Measurements from ENCODE around the gene ARHGAP15. TPM values are rescaled to one million over a fixed set of nuclear protein-coding genes. Genes with fewer than 3 reads are reported as not detected.

ARHGAP15 gene
- polyA plus RNA-seq, 1 donor: 16.4 TPM

- no peak overlapping the region for H3K4me3 ChIP-seq (ENCODE audit: low read length)
- WGBS (ENCODE audit: insufficient coverage, low lambda C conversion rate): 90% methylated on average over 2 of the region's 2 CpGs
- no peaks in the 10 kb centered on the region for H3K9me3 ChIP-seq (ENCODE audit: control insufficient read depth, low read depth, low read length)
- no peak overlapping the region for H3K27ac ChIP-seq (ENCODE audit: low read length)
- H3K27me3 ChIP-seq (ENCODE audit: control insufficient read depth, insufficient read depth, low read length): no peaks in the 10 kb centered on the region
- no peaks in the 10 kb centered on the region for H3K36me3 ChIP-seq (ENCODE audit: control insufficient read depth, insufficient read depth, low read length)
- no peak for DNase-seq
- H3K4me1 ChIP-seq (ENCODE audit: control insufficient read depth, insufficient read depth, low read length): peaks cover 4% of the 10 kb centered on the region
Measured at GRCh38 chr2:143480086-143480485, 350.9 kb downstream of the ARHGAP15 start.

- no peak for DNase-seq
- H3K27ac ChIP-seq (ENCODE audit: low read length): peak overlapping the region; percentile 5
- H3K27me3 ChIP-seq (ENCODE audit: control insufficient read depth, insufficient read depth, low read length): no peaks in the 10 kb centered on the region
- no peaks in the 10 kb centered on the region for H3K4me1 ChIP-seq (ENCODE audit: control insufficient read depth, insufficient read depth, low read length)
- H3K36me3 ChIP-seq (ENCODE audit: control insufficient read depth, insufficient read depth, low read length): no peaks in the 10 kb centered on the region
- WGBS (ENCODE audit: insufficient coverage, low lambda C conversion rate): no CpG with 5 or more reads among the region's 2 CpGs
- no peak overlapping the region for H3K4me3 ChIP-seq (ENCODE audit: low read length)
- no peaks in the 10 kb centered on the region for H3K9me3 ChIP-seq (ENCODE audit: control insufficient read depth, low read depth, low read length)
Measured at GRCh38 chr2:143480601-143481236, 351.5 kb downstream of the ARHGAP15 start.

GRCh38 chr2:143481237-143481623 is 352.0 kb downstream of the ARHGAP15 start:
- Histone ChIP-seq H3K27me3 (ENCODE audit: control insufficient read depth, insufficient read depth, low read length) (no peaks in the 10 kb centered on the region), H3K9me3 (ENCODE audit: control insufficient read depth, low read depth, low read length) (no peaks in the 10 kb centered on the region), H3K36me3 (ENCODE audit: control insufficient read depth, insufficient read depth, low read length) (no peaks in the 10 kb centered on the region), H3K27ac (ENCODE audit: low read length) (peak overlapping the region; percentile 24), H3K4me1 (ENCODE audit: control insufficient read depth, insufficient read depth, low read length) (no peaks in the 10 kb centered on the region), H3K4me3 (ENCODE audit: low read length) (no peak overlapping the region)
- WGBS (ENCODE audit: insufficient coverage, low lambda C conversion rate): 79% methylated on average over 5 of the region's 6 CpGs
- DNase-seq: no peak

- Histone ChIP-seq H3K27me3 (ENCODE audit: control insufficient read depth, insufficient read depth, low read length) (no peaks in the 10 kb centered on the region), H3K9me3 (ENCODE audit: control insufficient read depth, low read depth, low read length) (no peaks in the 10 kb centered on the region), H3K27ac (ENCODE audit: low read length) (peak overlapping the region; percentile 24), H3K36me3 (ENCODE audit: control insufficient read depth, insufficient read depth, low read length) (no peaks in the 10 kb centered on the region), H3K4me3 (ENCODE audit: low read length) (no peak overlapping the region), H3K4me1 (ENCODE audit: control insufficient read depth, insufficient read depth, low read length) (no peaks in the 10 kb centered on the region)
- DNase-seq: no peak
Measured at GRCh38 chr2:143481733-143482132, 352.5 kb downstream of the ARHGAP15 start.

GRCh38 chr2:143482316-143482715 is 353.1 kb downstream of the ARHGAP15 start:
- H3K9me3 ChIP-seq (ENCODE audit: control insufficient read depth, low read depth, low read length): no peaks in the 10 kb centered on the region

GRCh38 chr2:143482771-143483170 is 353.6 kb downstream of the ARHGAP15 start:
- Histone ChIP-seq H3K36me3 (ENCODE audit: control insufficient read depth, insufficient read depth, low read length) (no peaks in the 10 kb centered on the region), H3K27me3 (ENCODE audit: control insufficient read depth, insufficient read depth, low read length) (no peaks in the 10 kb centered on the region), H3K9me3 (ENCODE audit: control insufficient read depth, low read depth, low read length) (no peaks in the 10 kb centered on the region), H3K27ac (ENCODE audit: low read length) (no peak overlapping the region), H3K4me3 (ENCODE audit: low read length) (no peak overlapping the region), H3K4me1 (ENCODE audit: control insufficient read depth, insufficient read depth, low read length) (no peaks in the 10 kb centered on the region)
- WGBS (ENCODE audit: insufficient coverage, low lambda C conversion rate): 80% methylated on average over 2 of the region's 4 CpGs
- no peak for DNase-seq

More at GRCh38 chr2:143482316-143482715, 353.1 kb downstream of the ARHGAP15 start:
- no peak overlapping the region for H3K4me3 ChIP-seq (ENCODE audit: low read length)
- no peaks in the 10 kb centered on the region for H3K27me3 ChIP-seq (ENCODE audit: control insufficient read depth, insufficient read depth, low read length)
- peak in 1 of 2 donors; percentile 31 for DNase-seq
- 70% methylated on average over 2 of the region's 3 CpGs for WGBS (ENCODE audit: insufficient coverage, low lambda C conversion rate)
- no peaks in the 10 kb centered on the region for H3K36me3 ChIP-seq (ENCODE audit: control insufficient read depth, insufficient read depth, low read length)
- H3K27ac ChIP-seq (ENCODE audit: low read length): no peak overlapping the region
- H3K4me1 ChIP-seq (ENCODE audit: control insufficient read depth, insufficient read depth, low read length): no peaks in the 10 kb centered on the region

- no peak for DNase-seq
- Histone ChIP-seq H3K36me3 (ENCODE audit: control insufficient read depth, insufficient read depth, low read length) (no peaks in the 10 kb centered on the region), H3K27ac (ENCODE audit: low read length) (no peak overlapping the region), H3K9me3 (ENCODE audit: control insufficient read depth, low read depth, low read length) (no peaks in the 10 kb centered on the region), H3K27me3 (ENCODE audit: control insufficient read depth, insufficient read depth, low read length) (no peaks in the 10 kb centered on the region), H3K4me3 (ENCODE audit: low read length) (no peak overlapping the region), H3K4me1 (ENCODE audit: control insufficient read depth, insufficient read depth, low read length) (no peaks in the 10 kb centered on the region)
- no CpG with 5 or more reads among the region's 1 CpG for WGBS (ENCODE audit: insufficient coverage, low lambda C conversion rate)
Measured at GRCh38 chr2:143486976-143487375, 357.8 kb downstream of the ARHGAP15 start.

- H3K36me3 ChIP-seq (ENCODE audit: control insufficient read depth, insufficient read depth, low read length): no peaks in the 10 kb centered on the region
- H3K4me3 ChIP-seq (ENCODE audit: low read length): no peak overlapping the region
- WGBS (ENCODE audit: insufficient coverage, low lambda C conversion rate): 50% methylated on average over 1 of the region's 3 CpGs
- H3K27ac ChIP-seq (ENCODE audit: low read length): no peak overlapping the region
- H3K27me3 ChIP-seq (ENCODE audit: control insufficient read depth, insufficient read depth, low read length): no peaks in the 10 kb centered on the region
- H3K9me3 ChIP-seq (ENCODE audit: control insufficient read depth, low read depth, low read length): no peaks in the 10 kb centered on the region
- H3K4me1 ChIP-seq (ENCODE audit: control insufficient read depth, insufficient read depth, low read length): no peaks in the 10 kb centered on the region
- no peak for DNase-seq
Measured at GRCh38 chr2:143489145-143489544, 359.9 kb downstream of the ARHGAP15 start.

GRCh38 chr2:143491131-143491530 is 361.9 kb downstream of the ARHGAP15 start:
- DNase-seq: no peak
- Histone ChIP-seq H3K27ac (ENCODE audit: low read length) (no peak overlapping the region), H3K4me1 (ENCODE audit: control insufficient read depth, insufficient read depth, low read length) (no peaks in the 10 kb centered on the region), H3K36me3 (ENCODE audit: control insufficient read depth, insufficient read depth, low read length) (no peaks in the 10 kb centered on the region), H3K4me3 (ENCODE audit: low read length) (no peak overlapping the region), H3K27me3 (ENCODE audit: control insufficient read depth, insufficient read depth, low read length) (no peaks in the 10 kb centered on the region), H3K9me3 (ENCODE audit: control insufficient read depth, low read depth, low read length) (no peaks in the 10 kb centered on the region)
- no CpG with 5 or more reads among the region's 2 CpGs for WGBS (ENCODE audit: insufficient coverage, low lambda C conversion rate)

- WGBS (ENCODE audit: insufficient coverage, low lambda C conversion rate): 100% methylated on average over 1 of the region's 1 CpG
- no peaks in the 10 kb centered on the region for H3K27me3 ChIP-seq (ENCODE audit: control insufficient read depth, insufficient read depth, low read length)
- DNase-seq: no peak
- no peaks in the 10 kb centered on the region for H3K36me3 ChIP-seq (ENCODE audit: control insufficient read depth, insufficient read depth, low read length)
- H3K9me3 ChIP-seq (ENCODE audit: control insufficient read depth, low read depth, low read length): no peaks in the 10 kb centered on the region
- H3K27ac ChIP-seq (ENCODE audit: low read length): no peak overlapping the region
- H3K4me3 ChIP-seq (ENCODE audit: low read length): no peak overlapping the region
- H3K4me1 ChIP-seq (ENCODE audit: control insufficient read depth, insufficient read depth, low read length): no peaks in the 10 kb centered on the region
Measured at GRCh38 chr2:143493339-143493738, 364.1 kb downstream of the ARHGAP15 start.

- no peaks in the 10 kb centered on the region for H3K36me3 ChIP-seq (ENCODE audit: control insufficient read depth, insufficient read depth, low read length)
- DNase-seq: no peak
- no peak overlapping the region for H3K27ac ChIP-seq (ENCODE audit: low read length)
- H3K27me3 ChIP-seq (ENCODE audit: control insufficient read depth, insufficient read depth, low read length): no peaks in the 10 kb centered on the region
- no peak overlapping the region for H3K4me3 ChIP-seq (ENCODE audit: low read length)
- H3K9me3 ChIP-seq (ENCODE audit: control insufficient read depth, low read depth, low read length): no peaks in the 10 kb centered on the region
- no peaks in the 10 kb centered on the region for H3K4me1 ChIP-seq (ENCODE audit: control insufficient read depth, insufficient read depth, low read length)
- WGBS (ENCODE audit: insufficient coverage, low lambda C conversion rate): no CpG with 5 or more reads among the region's 1 CpG
Measured at GRCh38 chr2:143497726-143498125, 368.5 kb downstream of the ARHGAP15 start.

All from large intestine (tissue), 3 donors.